A172 (cell line): ENCODE measurements around the gene ATRN. TPM values are rescaled to one million over a fixed set of nuclear protein-coding genes. Genes with fewer than 3 reads are reported as not detected.
"Not testable (repeated sequence)": the region's sequence is repeated elsewhere in the genome, so short reads cannot be mapped to it uniquely, and the experiment has no call there.

ENCODE experiments used
- DNase-seq: peaks from one replicate; pipeline ENCODE4 v3.0.0-alpha.2; 2015; ENCODE audit warnings: low spot score
- total RNA-seq: library from RNA; depleted of rRNA; stranded (reverse); fragments of >200 nt; shearing (Covaris generic); gene quantifications from 2 replicates; pipeline ENCODE4 v1.2.3, GENCODE V29; 2014

ATRN gene
- total RNA-seq, 1 experiment from 2014 or later: 28.5 TPM

GRCh38 chr20:3563548-3564177 is 92.8 kb downstream of the ATRN start:
- peak; percentile 25 for DNase-seq

- DNase-seq: no peak
These were observed 95.0 kb downstream of the ATRN start for GRCh38 chr20:3565851-3566250.

- DNase-seq: no peak
These were observed 101.3 kb downstream of the ATRN start for GRCh38 chr20:3572151-3572550.

GRCh38 chr20:3576363-3576762 is 105.5 kb downstream of the ATRN start:
- DNase-seq: no peak

- DNase-seq: no peak
These were observed 106.5 kb downstream of the ATRN start for GRCh38 chr20:3577366-3577765.

GRCh38 chr20:3580412-3580811 is 109.6 kb downstream of the ATRN start:
- DNase-seq: no peak

- no peak for DNase-seq
These were observed 112.9 kb downstream of the ATRN start for GRCh38 chr20:3583765-3584164.

- DNase-seq: no peak
These were observed 115.3 kb downstream of the ATRN start for GRCh38 chr20:3586093-3586492.

GRCh38 chr20:3590164-3590563 is 119.3 kb downstream of the ATRN start:
- DNase-seq: no peak

GRCh38 chr20:3592931-3593330 is 122.1 kb downstream of the ATRN start:
- no peak for DNase-seq

- DNase-seq: no peak
These were observed 124.7 kb downstream of the ATRN start for GRCh38 chr20:3595541-3595940.

- no peak for DNase-seq
These were observed 132.3 kb downstream of the ATRN start for GRCh38 chr20:3603108-3603507.

GRCh38 chr20:3605386-3605886 is 134.6 kb downstream of the ATRN start:
- DNase-seq: not testable (repeated sequence)

- DNase-seq: peak; percentile 8
These were observed 135.2 kb downstream of the ATRN start for GRCh38 chr20:3606021-3606420.

GRCh38 chr20:3611901-3612300 is 141.1 kb downstream of the ATRN start:
- no peak for DNase-seq

- DNase-seq: no peak
These were observed 142.2 kb downstream of the ATRN start for GRCh38 chr20:3612795-3613572.

- DNase-seq: no peak
These were observed 143.1 kb downstream of the ATRN start for GRCh38 chr20:3613821-3614440.

- DNase-seq: no peak
These were observed 143.6 kb downstream of the ATRN start for GRCh38 chr20:3614466-3614865.

- DNase-seq: not testable (repeated sequence)
These were observed 144.5 kb downstream of the ATRN start for GRCh38 chr20:3615171-3615840.

GRCh38 chr20:3616250-3616649 is 145.4 kb downstream of the ATRN start:
- DNase-seq: peak; percentile 62

GRCh38 chr20:3621111-3621510 is 150.3 kb downstream of the ATRN start:
- no peak for DNase-seq

GRCh38 chr20:3622406-3622805 is 151.6 kb downstream of the ATRN start:
- DNase-seq: no peak
